Breast epithelium (tissue), 4 donors: ENCODE data around the gene OGA. TPM values are rescaled to one million over a fixed set of nuclear protein-coding genes. Genes with fewer than 3 reads are reported as not detected.

Source experiments
- DNase-seq, 2 donors: peaks; one replicate each; pipeline ENCODE4 v3.0.0-alpha.2; 2019; ENCODE audit warnings: low spot score in 2 of 2
- H3K27ac ChIP-seq, 2 donors: fragments of 200-600 bp; sonication (generic) in 1 of 2; one replicate each; pipeline ENCODE4 v1.5.1; 2016 to 2019; ENCODE audit warnings: mild to moderate bottlenecking in 1 of 2
- H3K27me3 ChIP-seq, 2 donors: fragments of 200-600 bp; sonication (generic) in 1 of 2; one replicate each; pipeline versions ENCODE4 v1.5.1 to v1.6.0; 2017 to 2019; ENCODE audit warnings: control low read depth in 1 of 2, mild to moderate bottlenecking in 1 of 2
- H3K36me3 ChIP-seq: fragments of 200-600 bp; one replicate; pipeline ENCODE4 v1.5.1; 2019
- H3K4me1 ChIP-seq, 2 donors: fragments of 200-600 bp; sonication (generic); one replicate each; pipeline ENCODE4 v1.5.1; 2016 to 2019; ENCODE audit warnings: control low read depth in 1 of 2
- H3K4me3 ChIP-seq, 3 donors: fragments of 200-600 bp; sonication (generic); 1 replicate in 2 of 3; 2 replicates in 1 of 3; pipeline ENCODE4 v1.5.1; 2016 to 2019; ENCODE audit warnings: mild to moderate bottlenecking in 3 of 3, moderate library complexity in 2 of 3
- H3K9me3 ChIP-seq, 2 donors: fragments of 200-600 bp; sonication (generic) in 1 of 2; one replicate each; pipeline ENCODE4 v1.5.1; 2016 to 2019; ENCODE audit warnings: control low read depth in 1 of 2
- CTCF ChIP-seq, 3 donors: fragments of 450-650 bp; IDR thresholded peaks; one replicate each; pipeline ENCODE4 v1.5.1; 2016 to 2017; ENCODE audit warnings: antibody characterized with exemption in 3 of 3, mild to moderate bottlenecking in 3 of 3, moderate library complexity in 3 of 3
- POLR2A ChIP-seq: fragments of 450-650 bp; IDR thresholded peaks from one replicate; pipeline ENCODE4 v1.6.1; 2016; ENCODE audit warnings: antibody characterized with exemption, mild to moderate bottlenecking, moderate library complexity
- POLR2AphosphoS5 ChIP-seq, 3 donors: sonication (generic); formaldehyde crosslinking; IDR thresholded peaks; one replicate each; pipeline ENCODE4 v1.6.1; 2017; ENCODE audit warnings: antibody characterized with exemption in 3 of 3
- intact Hi-C: fragments of 100-400 bp; cut with DNase I; formaldehyde crosslinking; loops from one replicate; pipeline ENCODE4 v1.15.1; 2023; ENCODE audit warnings: low total_unique reads
- total RNA-seq, 3 donors: library from RNA; depleted of rRNA; stranded (reverse); fragments of >200 nt; gene quantifications; one replicate each; pipeline ENCODE4 v1.1.0, GENCODE V29; 2016

OGA gene
- total RNA-seq, 3 donors from 2014 or later, result 169 to 200 (median 181) TPM

GRCh38 chr10:101768791-101769170 is 49.5 kb downstream of the OGA start:
- DNase-seq, result no peak
- intact Hi-C loops, result no loop called here
- no peak for TF ChIP-seq POLR2AphosphoS5 (IDR thresholded peaks at IDR 0.05)
- TF ChIP-seq CTCF (IDR thresholded peaks at IDR 0.05), result no peak
- TF ChIP-seq POLR2A, result no peak
- no peak overlapping the region for H3K27ac ChIP-seq
- H3K4me3 ChIP-seq, result no peak overlapping the region
- no peaks in the 10 kb centered on the region for H3K9me3 ChIP-seq
- no peaks in the 10 kb centered on the region for H3K4me1 ChIP-seq
- H3K27me3 ChIP-seq, result peaks cover 0 to 25% of the 10 kb centered on the region in 2 donors
- H3K36me3 ChIP-seq, result no peaks in the 10 kb centered on the region

DNA sequence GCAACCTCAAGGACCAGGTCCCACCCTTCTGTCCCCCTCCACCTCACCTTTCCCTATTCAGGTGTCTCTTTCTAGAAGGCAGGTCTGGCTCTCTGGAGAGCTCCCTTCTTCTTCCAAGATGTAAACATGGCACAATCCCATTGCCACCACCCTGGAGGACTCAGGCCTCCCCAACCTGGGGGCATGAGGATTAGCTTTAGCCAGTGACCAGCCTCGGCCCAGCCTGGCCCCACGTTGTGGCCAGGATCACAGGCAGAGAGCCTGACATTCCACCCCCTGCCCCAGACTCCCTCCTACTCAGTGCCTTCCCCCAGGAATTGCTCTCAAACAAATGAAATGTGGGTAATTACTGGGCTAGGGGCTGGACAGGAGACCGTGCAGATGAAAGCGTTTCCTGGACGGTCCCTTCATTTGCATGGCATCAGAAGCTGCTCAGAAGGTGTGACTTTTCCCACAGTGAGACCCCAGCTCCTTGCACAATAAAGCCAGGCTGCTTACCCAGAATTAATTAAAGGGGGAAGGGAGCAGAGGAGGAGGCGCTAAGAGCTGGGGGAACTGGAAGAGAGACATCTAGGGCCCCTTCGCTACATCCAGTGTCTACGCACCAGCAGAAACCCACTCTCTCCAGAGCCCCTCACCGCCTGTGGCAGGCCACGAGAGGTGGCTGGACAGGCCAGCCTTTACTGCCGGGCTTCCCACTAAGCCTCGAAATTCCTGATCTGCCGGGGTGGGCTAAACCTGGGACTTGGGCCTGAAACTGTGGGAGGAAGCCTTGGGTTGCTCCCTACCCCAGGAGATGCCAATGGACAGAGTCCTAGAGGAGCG is 50.1 kb downstream of the OGA start:
- Histone ChIP-seq H3K36me3 (no peaks in the 10 kb centered on the region), H3K9me3 (no peaks in the 10 kb centered on the region), H3K4me3 (no peak overlapping the region), H3K4me1 (no peaks in the 10 kb centered on the region), H3K27ac (no peak overlapping the region), H3K27me3 (peaks cover 0 to 24% of the 10 kb centered on the region in 2 donors)
- TF ChIP-seq POLR2AphosphoS5 (IDR thresholded peaks at IDR 0.05), result no peak
- TF ChIP-seq POLR2A, result no peak
- no peak for TF ChIP-seq CTCF (IDR thresholded peaks at IDR 0.05)
- DNase-seq, result no peak
- intact Hi-C loops, result no loop called here

- TF ChIP-seq POLR2AphosphoS5 (IDR thresholded peaks at IDR 0.05) (no peak), POLR2A (no peak), CTCF (IDR thresholded peaks at IDR 0.05) (no peak)
- Histone ChIP-seq H3K27ac (no peak overlapping the region), H3K36me3 (no peaks in the 10 kb centered on the region)
Measured at GRCh38 chr10:101767600-101767945, 50.7 kb downstream of the OGA start.

DNA sequence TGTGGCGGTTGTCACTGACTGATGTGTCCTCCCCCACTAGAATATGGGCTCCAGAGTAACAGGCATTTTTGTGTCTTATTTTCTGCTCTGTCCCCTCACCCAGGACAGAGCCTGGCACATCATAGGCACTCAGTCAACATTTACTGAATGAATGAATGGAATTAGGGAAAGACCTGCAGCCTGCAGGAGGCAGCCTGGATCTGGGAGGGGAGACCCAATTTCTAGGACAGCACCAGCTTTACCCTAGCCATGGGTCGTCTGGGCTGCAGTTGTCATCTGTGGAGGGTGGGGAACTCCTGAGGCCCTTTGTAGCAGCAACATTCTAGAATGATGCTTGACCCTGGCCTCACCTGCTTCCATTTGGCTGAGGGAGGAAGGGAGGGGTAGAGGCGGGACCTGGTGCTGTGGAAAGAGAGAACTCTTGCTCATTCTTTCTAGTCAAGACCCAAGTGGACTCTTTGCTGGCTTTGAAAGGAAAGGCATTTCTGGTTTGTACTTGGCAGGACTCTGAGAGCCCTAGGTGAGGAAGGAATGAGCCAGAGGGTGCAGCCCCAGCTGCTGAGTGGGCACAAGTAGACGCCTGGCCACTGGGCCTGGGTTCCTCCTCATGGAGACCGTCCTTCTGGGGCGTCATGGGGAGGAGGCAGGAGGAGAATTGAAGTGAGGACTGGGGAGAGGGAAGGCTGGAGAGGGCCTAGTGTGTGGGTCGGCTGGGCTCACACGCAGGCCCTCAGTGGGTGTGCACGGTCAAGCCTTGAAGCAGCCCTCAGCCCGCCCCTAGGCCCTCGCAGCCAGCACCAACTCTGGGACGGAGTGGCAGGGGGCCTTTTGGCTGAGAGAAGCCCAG is 51.3 kb downstream of the OGA start:
- intact Hi-C loops, result no loop called here
- no peaks in the 10 kb centered on the region for H3K36me3 ChIP-seq
- no peaks in the 10 kb centered on the region for H3K9me3 ChIP-seq
- no peak overlapping the region for H3K4me3 ChIP-seq
- TF ChIP-seq POLR2A (no peak), POLR2AphosphoS5 (IDR thresholded peaks at IDR 0.05) (no peak), CTCF (IDR thresholded peaks at IDR 0.05) (no peak)
- H3K4me1 ChIP-seq, result no peaks in the 10 kb centered on the region
- DNase-seq, result no peak
- H3K27me3 ChIP-seq, result peaks cover 0 to 13% of the 10 kb centered on the region in 2 donors
- H3K27ac ChIP-seq, result no peak overlapping the region

More at GRCh38 chr10:101767600-101767945, 50.7 kb downstream of the OGA start:
- Histone ChIP-seq H3K27me3 (peaks cover 0 to 17% of the 10 kb centered on the region in 2 donors), H3K9me3 (no peaks in the 10 kb centered on the region), H3K4me1 (no peaks in the 10 kb centered on the region), H3K4me3 (no peak overlapping the region)
- intact Hi-C loops, result no loop called here
- no peak for DNase-seq

- no peaks in the 10 kb centered on the region for H3K9me3 ChIP-seq
- intact Hi-C loops, result no loop called here
Measured at GRCh38 chr10:101766306-101766705, 51.9 kb downstream of the OGA start.

More at GRCh38 chr10:101766306-101766705, 51.9 kb downstream of the OGA start:
- H3K4me3 ChIP-seq, result no peak overlapping the region
- TF ChIP-seq POLR2AphosphoS5 (IDR thresholded peaks at IDR 0.05), result no peak
- TF ChIP-seq POLR2A, result no peak
- no peak for TF ChIP-seq CTCF (IDR thresholded peaks at IDR 0.05)
- no peaks in the 10 kb centered on the region for H3K36me3 ChIP-seq
- H3K27ac ChIP-seq, result no peak overlapping the region
- H3K4me1 ChIP-seq, result no peaks in the 10 kb centered on the region
- DNase-seq, result no peak
- peaks cover 0 to 13% of the 10 kb centered on the region in 2 donors for H3K27me3 ChIP-seq
